K562 (cell line): ENCODE measurements around the gene PRRC2B. TPM values are rescaled to one million over a fixed set of nuclear protein-coding genes. Genes with fewer than 3 reads are reported as not detected.

Experiments used
- E2F8 ChIP-seq: fragments of 450-650 bp; IDR thresholded peaks from 2 replicates; pipeline ENCODE4 v1.7.1; 2018; ENCODE audit warnings: mild to moderate bottlenecking, low read depth; ENCODE audit not compliant: partially characterized antibody
- GATA2 ChIP-seq: sonication (generic); formaldehyde crosslinking; IDR thresholded peaks from 2 replicates; pipeline ENCODE4 v1.4.0; 2020; ENCODE audit warnings: mild to moderate bottlenecking, missing genetic modification reagents
- NFIC ChIP-seq: fragments of 450-650 bp; IDR thresholded peaks from 2 replicates; pipeline ENCODE4 v1.6.1; 2017; ENCODE audit warnings: mild to moderate bottlenecking, inconsistent platforms
- PRMT5 ChIP-seq: sonication (generic); formaldehyde crosslinking; IDR thresholded peaks from 2 replicates; pipeline ENCODE4 v1.5.0; 2020; ENCODE audit warnings: missing genetic modification reagents
- SAFB2 ChIP-seq: fragments of 200-400 bp; formaldehyde crosslinking; IDR thresholded peaks from 2 replicates; pipeline ENCODE4 v1.6.1; 2018; ENCODE audit warnings: borderline replicate concordance, low read length, low read depth, moderate library complexity; ENCODE audit not compliant: severe bottlenecking
- STAG1 ChIP-seq: sonication (generic); formaldehyde crosslinking; IDR thresholded peaks from 2 replicates; pipeline ENCODE4 v1.5.0; 2020; ENCODE audit warnings: missing genetic modification reagents, borderline replicate concordance
- THRAP3 ChIP-seq: fragments of 450-650 bp; IDR thresholded peaks from 2 replicates; pipeline ENCODE4 v1.6.1; 2016; ENCODE audit warnings: mild to moderate bottlenecking, inconsistent platforms, borderline replicate concordance
- UBTF ChIP-seq, 2 experiments: IDR thresholded peaks; 2 replicates each; pipeline ENCODE4 v1.6.1; 2012; ENCODE audit warnings: improper control_type of control experiment in 2 of 2, low read depth in 2 of 2, low read length in 2 of 2, borderline replicate concordance in 1 of 2
- ZZZ3 ChIP-seq: fragments of 450-650 bp; IDR thresholded peaks from 2 replicates; pipeline ENCODE4 v1.6.1; 2016; ENCODE audit warnings: antibody characterized with exemption, mild to moderate bottlenecking, moderate library complexity
- polyA plus RNA-seq, 8 experiments: library from polyadenylated mRNA; depleted of rRNA in 4 of 8; stranded (reverse) in 5 of 8; unstranded in 3 of 8; fragments of >200 nt; fragmentation: Nextera tagmentation in 2 of 8; fragmentation: Illumina TruSeq in 1 of 8; extraction: Ambion mirVana in 2 of 8; extraction: Trizol in 1 of 8; gene quantifications; 2 replicates each; pipeline versions ENCODE4 v1.2.1 to v1.2.3, GENCODE V29; 2011 to 2014; ENCODE audit warnings: inconsistent platforms in 1 of 8, missing spikeins in 1 of 8
- total RNA-seq, 7 experiments: library from RNA; depleted of rRNA in 6 of 7; stranded (reverse); fragments of >200 nt in 6 of 7; fragmentation: Illumina TruSeq in 2 of 7; extraction: Trizol in 2 of 7; gene quantifications; 2 replicates each; pipeline versions ENCODE4 v1.2.1 to v1.2.3, GENCODE V29; 2011 to 2021; ENCODE audit warnings: low replicate concordance in 1 of 7

The PRRC2B gene
- total and polyA plus RNA-seq, 9 of the 15 experiments (the other 6 are each of a cell fraction or from before 2014, with no cell fraction given), result 0.34 to 125 (median 30.9) TPM

GRCh38 chr9:131349881-131350563 is 43.9 kb upstream of the PRRC2B start (continued):
- TF ChIP-seq E2F8, result peak; percentile 30
- no peak for TF ChIP-seq THRAP3
- TF ChIP-seq GATA2, result no peak
- TF ChIP-seq SAFB2, result no peak
- 0 out of 2 replicates have a peak, but pooled peaks have one; percentile 36 for TF ChIP-seq ZZZ3
- peak; percentile 57; the same call in 1 of the 2 replicates for TF ChIP-seq STAG1 (CRISPR knock-in tag)
- peak in 1 of 2 experiments; percentile 62; a peak in 1 of 4 replicates for TF ChIP-seq UBTF (IDR thresholded peaks at IDR 0.05; ENCODE audit: borderline replicate concordance in 1 of 2, low read depth in 2 of 2, low read length in 2 of 2)
- peak; percentile 56; the same call in 1 of the 2 replicates for TF ChIP-seq NFIC
- TF ChIP-seq PRMT5 (CRISPR knock-in tag), result no peak
